ENCODE results near the gene INTS1. TPM values are rescaled to one million over a fixed set of nuclear protein-coding genes. Genes with fewer than 3 reads are reported as not detected.

The INTS1 gene
- total and polyA plus RNA-seq, 2 donors (not counting 1 experiment from before 2014, with no cell fraction given): 128 to 160 TPM

DNA sequence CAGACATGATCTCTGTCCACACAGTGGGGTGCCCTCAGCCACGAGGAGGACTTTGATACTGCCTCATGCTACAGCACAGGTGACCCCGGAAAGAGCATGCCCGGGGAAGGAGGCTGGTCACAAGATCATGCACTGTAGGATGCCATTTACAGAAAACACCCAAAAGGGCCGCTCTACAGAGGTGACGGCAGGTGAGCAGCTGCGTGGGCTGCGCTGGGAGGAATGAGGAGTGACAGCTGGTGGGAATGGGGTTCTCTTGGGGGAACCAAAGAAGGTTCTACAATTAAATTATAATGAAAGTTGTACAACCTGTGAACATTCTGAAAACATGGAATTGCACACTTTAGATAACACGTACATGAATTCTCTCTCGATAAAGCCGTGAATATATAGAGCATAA lies 12.0 kb downstream of the INTS1 start:
- POLR2A ChIA-PET: no interaction called here
- no peak for DNase-seq
- no peak overlapping the region for H3K4me3 ChIP-seq (ENCODE audit: control extremely low read depth in 1 of 5, extremely low read depth in 1 of 5, insufficient read depth in 1 of 5, low read depth in 2 of 5, low read length in 4 of 5)
- H3K27ac Mint-ChIP-seq: no peak overlapping the region
- H3K27ac ChIP-seq (ENCODE audit: low read length in 2 of 2): no peak overlapping the region
- WGBS (ENCODE audit: insufficient coverage): 93% methylated on average over 7 of the region's 10 CpGs
- peaks cover 6% of the 10 kb centered on the region for H4K20me1 ChIP-seq (ENCODE audit: control insufficient read depth, insufficient read depth, low read length, poor library complexity, severe bottlenecking)
- H3K4me2 ChIP-seq (replicated peaks; ENCODE audit: low read depth, low read length, poor library complexity, severe bottlenecking): no peak overlapping the region
- no peaks in the 10 kb centered on the region for H3K4me1 Mint-ChIP-seq
- no peak for ATAC-seq (ENCODE audit: low read depth)
- intact Hi-C loops (cut with micrococcal nuclease): no loop called here
- H3K9ac ChIP-seq (ENCODE audit: low read length): no peak overlapping the region
- no peak overlapping the region for H2AFZ ChIP-seq (ENCODE audit: insufficient read depth, low read depth, low read length, poor library complexity, severe bottlenecking)
- H3K4me1 ChIP-seq (ENCODE audit: control insufficient read depth in 2 of 2, insufficient read depth in 2 of 2, low read length in 2 of 2): no peaks in the 10 kb centered on the region
- H3K4me3 Mint-ChIP-seq: no peak overlapping the region
- H3K9me3 Mint-ChIP-seq (ENCODE audit: insufficient read depth): no peaks in the 10 kb centered on the region
- TF ChIP-seq, protein P1, sequence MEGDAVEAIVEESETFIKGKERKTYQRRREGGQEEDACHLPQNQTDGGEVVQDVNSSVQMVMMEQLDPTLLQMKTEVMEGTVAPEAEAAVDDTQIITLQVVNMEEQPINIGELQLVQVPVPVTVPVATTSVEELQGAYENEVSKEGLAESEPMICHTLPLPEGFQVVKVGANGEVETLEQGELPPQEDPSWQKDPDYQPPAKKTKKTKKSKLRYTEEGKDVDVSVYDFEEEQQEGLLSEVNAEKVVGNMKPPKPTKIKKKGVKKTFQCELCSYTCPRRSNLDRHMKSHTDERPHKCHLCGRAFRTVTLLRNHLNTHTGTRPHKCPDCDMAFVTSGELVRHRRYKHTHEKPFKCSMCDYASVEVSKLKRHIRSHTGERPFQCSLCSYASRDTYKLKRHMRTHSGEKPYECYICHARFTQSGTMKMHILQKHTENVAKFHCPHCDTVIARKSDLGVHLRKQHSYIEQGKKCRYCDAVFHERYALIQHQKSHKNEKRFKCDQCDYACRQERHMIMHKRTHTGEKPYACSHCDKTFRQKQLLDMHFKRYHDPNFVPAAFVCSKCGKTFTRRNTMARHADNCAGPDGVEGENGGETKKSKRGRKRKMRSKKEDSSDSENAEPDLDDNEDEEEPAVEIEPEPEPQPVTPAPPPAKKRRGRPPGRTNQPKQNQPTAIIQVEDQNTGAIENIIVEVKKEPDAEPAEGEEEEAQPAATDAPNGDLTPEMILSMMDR (IDR thresholded peaks at IDR 0.05): no peak
- no peak for TF ChIP-seq EZH2 (IDR thresholded peaks at IDR 0.05; ENCODE audit: borderline replicate concordance, insufficient read depth, low read depth, low read length, poor library complexity, severe bottlenecking)
- peaks cover 0 to 66% of the 10 kb centered on the region in 2 experiments for H3K36me3 ChIP-seq (replicated peaks in 1 of 2; ENCODE audit: control extremely low read depth in 1 of 2, control insufficient read depth in 1 of 2, extremely low read depth in 1 of 2, insufficient read depth in 2 of 2, low read length in 1 of 2)
- H3K27me3 Mint-ChIP-seq: no peaks in the 10 kb centered on the region
- no peaks in the 10 kb centered on the region for H3K79me2 ChIP-seq (ENCODE audit: control insufficient read depth, insufficient read depth, low read length)
- CTCF ChIA-PET: interaction anchor here (0.8 kb wide), 1 partner anchor 18 kb away, joined by 3 read pairs; no protein-coding TSS in a partner anchor
- H3K9me3 ChIP-seq (ENCODE audit: control extremely low read depth in 1 of 3, control insufficient read depth in 2 of 3, insufficient read depth in 1 of 3, low read length in 2 of 3): no peaks in the 10 kb centered on the region
- no peaks in the 10 kb centered on the region for H3K27me3 ChIP-seq (replicated peaks in 1 of 4; ENCODE audit: control extremely low read depth in 1 of 4, control insufficient read depth in 3 of 4, insufficient read depth in 4 of 4, low read length in 3 of 4)

DNA sequence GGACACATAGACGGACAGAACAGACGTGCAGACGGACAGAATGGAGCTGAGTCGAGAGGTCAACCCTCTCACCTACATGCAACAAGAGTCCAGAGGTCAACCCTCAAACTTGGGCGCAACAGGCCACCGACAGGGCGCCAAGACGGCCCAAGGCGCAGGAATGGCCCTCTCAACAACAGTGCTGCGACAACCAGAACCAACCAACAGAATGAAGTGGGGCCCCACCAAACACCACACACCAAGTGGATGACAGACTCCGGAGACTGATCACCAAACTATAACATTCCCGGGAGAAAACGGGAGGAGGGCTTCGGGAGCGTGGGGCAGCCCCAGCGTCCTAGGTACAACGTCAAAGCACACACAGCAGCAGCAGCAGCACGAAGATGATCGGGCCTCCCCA lies 13.4 kb downstream of the INTS1 start:
- H3K4me3 ChIP-seq (ENCODE audit: control extremely low read depth in 1 of 5, extremely low read depth in 1 of 5, insufficient read depth in 1 of 5, low read depth in 2 of 5, low read length in 4 of 5): no peak overlapping the region

More for the DNA sequence above, 13.4 kb downstream of the INTS1 start:
- intact Hi-C loops (cut with micrococcal nuclease): no loop called here
- Histone ChIP-seq H3K27ac (ENCODE audit: low read length in 2 of 2) (no peak overlapping the region), H3K36me3 (replicated peaks in 1 of 2; ENCODE audit: control extremely low read depth in 1 of 2, control insufficient read depth in 1 of 2, extremely low read depth in 1 of 2, insufficient read depth in 2 of 2, low read length in 1 of 2) (peaks cover 0 to 65% of the 10 kb centered on the region in 2 experiments), H3K9ac (ENCODE audit: low read length) (no peak overlapping the region), H3K27me3 (replicated peaks in 1 of 4; ENCODE audit: control extremely low read depth in 1 of 4, control insufficient read depth in 3 of 4, insufficient read depth in 4 of 4, low read length in 3 of 4) (no peaks in the 10 kb centered on the region), H2AFZ (ENCODE audit: insufficient read depth, low read depth, low read length, poor library complexity, severe bottlenecking) (no peak overlapping the region), H4K20me1 (ENCODE audit: control insufficient read depth, insufficient read depth, low read length, poor library complexity, severe bottlenecking) (peaks cover 6% of the 10 kb centered on the region), H3K9me3 (ENCODE audit: control extremely low read depth in 1 of 3, control insufficient read depth in 2 of 3, insufficient read depth in 1 of 3, low read length in 2 of 3) (no peaks in the 10 kb centered on the region), H3K4me2 (replicated peaks; ENCODE audit: low read depth, low read length, poor library complexity, severe bottlenecking) (no peak overlapping the region), H3K79me2 (ENCODE audit: control insufficient read depth, insufficient read depth, low read length) (no peaks in the 10 kb centered on the region), H3K4me1 (ENCODE audit: control insufficient read depth in 2 of 2, insufficient read depth in 2 of 2, low read length in 2 of 2) (no peaks in the 10 kb centered on the region)
- Mint-ChIP-seq H3K27me3 (no peaks in the 10 kb centered on the region), H3K4me1 (no peaks in the 10 kb centered on the region), H3K27ac (no peak overlapping the region), H3K4me3 (no peak overlapping the region), H3K9me3 (ENCODE audit: insufficient read depth) (no peaks in the 10 kb centered on the region)
- TF ChIP-seq, protein P1 (IDR thresholded peaks at IDR 0.05): no peak
- no peak for TF ChIP-seq EZH2 (IDR thresholded peaks at IDR 0.05; ENCODE audit: borderline replicate concordance, insufficient read depth, low read depth, low read length, poor library complexity, severe bottlenecking)
- ATAC-seq (ENCODE audit: low read depth) (no peak), DNase-seq (no peak)
- POLR2A ChIA-PET: no interaction called here
- CTCF ChIA-PET: no interaction called here
- WGBS (ENCODE audit: insufficient coverage): 97% methylated on average over 19 of the region's 19 CpGs

Measured in B cell (primary cell).